OCI-LY7 (cell line): ENCODE data around the gene STIM1. TPM values are rescaled to one million over a fixed set of nuclear protein-coding genes. Genes with fewer than 3 reads are reported as not detected.
A peak's percentile ranks its signal among the peaks of the same experiment; 100 is the strongest.

Experiments used
- BruUV-seq: library from RNA; stranded (reverse); fragments of 400-500 nt; replicated peaks from 2 replicates; lab custom pipeline; 2021; lab: Mats Ljungman, UMichigan
- CTCF ChIA-PET: fragments of 300-600 bp; sonication (Branson Sonifier 250); formaldehyde crosslinking; loops from one replicate; lab custom pipeline; 2022; ENCODE audit warnings: antibody characterized with exemption; ENCODE audit not compliant: unreplicated experiment; lab: Charles Lee
- POLR2A ChIA-PET: fragments of 300-600 bp; sonication (Branson Sonifier 250); formaldehyde crosslinking; loops from one replicate; lab custom pipeline; 2022; ENCODE audit warnings: antibody characterized with exemption; lab: Charles Lee
- DNase-seq: peaks from one replicate; pipeline ENCODE4 v3.0.0-alpha.2; 2015; ENCODE audit warnings: low spot score
- H2AFZ ChIP-seq: fragments of 200-600 bp; sonication (generic), shearing (Covaris generic); 2 replicates; pipeline ENCODE4 v1.6.1; 2014; ENCODE audit warnings: mild to moderate bottlenecking, antibody characterized with exemption, low read length, moderate library complexity
- H3K27ac ChIP-seq: fragments of 200-600 bp; sonication (generic); 2 replicates; pipeline ENCODE4 v1.5.1; 2014; ENCODE audit warnings: mixed run types, low read depth, mild to moderate bottlenecking, moderate library complexity, low read length, inconsistent platforms; ENCODE audit not compliant: poor library complexity, severe bottlenecking
- H3K36me3 ChIP-seq: fragments of 200-600 bp; sonication (generic); 2 replicates; pipeline ENCODE4 v1.6.1; 2014; ENCODE audit warnings: mild to moderate bottlenecking, antibody characterized with exemption, low read length, moderate library complexity, mixed read lengths; ENCODE audit not compliant: insufficient read depth
- H3K4me1 ChIP-seq: fragments of 200-600 bp; sonication (generic); 2 replicates; pipeline ENCODE4 v1.5.1; 2014; ENCODE audit warnings: mild to moderate bottlenecking, low read length; ENCODE audit not compliant: insufficient read depth, poor library complexity, severe bottlenecking
- H3K4me2 ChIP-seq: fragments of 200-600 bp; sonication (generic); 2 replicates; pipeline ENCODE4 v1.6.1; 2014; ENCODE audit warnings: mild to moderate bottlenecking, low read length
- H3K4me3 ChIP-seq: fragments of 200-600 bp; sonication (generic); 2 replicates; pipeline ENCODE4 v1.5.1; 2014; ENCODE audit warnings: mild to moderate bottlenecking, low read depth, low read length; ENCODE audit not compliant: poor library complexity, severe bottlenecking
- H3K79me2 ChIP-seq: fragments of 200-600 bp; sonication (generic); 2 replicates; pipeline ENCODE4 v1.6.1; 2016; ENCODE audit warnings: low read depth, mild to moderate bottlenecking, low read length, moderate library complexity, mixed read lengths; ENCODE audit not compliant: insufficient read depth
- H3K9me2 ChIP-seq: fragments of 200-600 bp; sonication (generic); 2 replicates; pipeline ENCODE4 v1.6.1; 2016; ENCODE audit warnings: mild to moderate bottlenecking, low read length, mixed read lengths; ENCODE audit not compliant: insufficient read depth
- H3K9me3 ChIP-seq: fragments of 200-600 bp; sonication (generic); 2 replicates; pipeline ENCODE4 v1.6.1; 2014; ENCODE audit warnings: mild to moderate bottlenecking, mixed run types, low read length, mixed read lengths
- H4K20me1 ChIP-seq: fragments of 200-600 bp; sonication (generic); 2 replicates; pipeline ENCODE4 v1.6.1; 2014; ENCODE audit warnings: mild to moderate bottlenecking, antibody characterized with exemption, low read length, moderate library complexity, mixed read lengths; ENCODE audit not compliant: insufficient read depth
- CTCF ChIP-seq: fragments of 200-600 bp; sonication (generic); conservative IDR thresholded peaks from 2 replicates; pipeline ENCODE4 v1.5.1; 2014; ENCODE audit warnings: mild to moderate bottlenecking, antibody characterized with exemption, low read length, moderate library complexity, mixed read lengths
- EZH2phosphoT487 ChIP-seq: fragments of 200-600 bp; sonication (generic); IDR thresholded peaks from 2 replicates; pipeline ENCODE4 v1.6.1; 2018; ENCODE audit warnings: low read depth, borderline replicate concordance, mild to moderate bottlenecking, mixed run types, antibody characterized with exemption, low read length, moderate library complexity, mixed read lengths
- intact Hi-C: fragments of 100-400 bp; cut with micrococcal nuclease; formaldehyde crosslinking; loops from one replicate; pipeline ENCODE4 v1.10.0; 2022; ENCODE audit not compliant: unreplicated experiment
- total RNA-seq, 2 experiments: library from RNA; depleted of rRNA in 1 of 2; stranded (reverse); fragments of >200 nt in 1 of 2; shearing (Covaris generic) in 1 of 2; gene quantifications; 2 replicates each; pipeline ENCODE4 v1.2.3, GENCODE V29; 2014 to 2022

STIM1 gene
- total RNA-seq, 2 experiments from 2014 or later: 21.0 to 49.1 TPM

GRCh38 chr11:3942160-3942955 is 86.9 kb downstream of the STIM1 start:
- CTCF ChIA-PET: interaction anchor here (0.7 kb wide), 1 partner anchor 47 kb away, joined by 3 read pairs; no protein-coding TSS in a partner anchor
- peaks cover 33% of the 10 kb centered on the region for H3K4me1 ChIP-seq
- H3K27ac ChIP-seq: peak overlapping the region; percentile 33
- no peak overlapping the region for H3K4me3 ChIP-seq
- H3K9me3 ChIP-seq: peaks cover 8% of the 10 kb centered on the region; the same call in 1 of the 2 replicates
- peaks cover 6% of the 10 kb centered on the region; the same call in 1 of the 2 replicates for H3K79me2 ChIP-seq
- no peaks in the 10 kb centered on the region for H3K9me2 ChIP-seq
- peak; percentile 42 for DNase-seq
- POLR2A ChIA-PET: interaction anchor here (0.5 to 1.2 kb wide), 3 partner anchors 74 to 212 kb away, joined by 3 to 5 read pairs (median 3); no protein-coding TSS in a partner anchor
- intact Hi-C loops: no loop called here
- H4K20me1 ChIP-seq: no peaks in the 10 kb centered on the region
- BruUV-seq: no TSS peak
- peaks cover 19% of the 10 kb centered on the region for H3K36me3 ChIP-seq
- TF ChIP-seq CTCF: no peak
- no peak for TF ChIP-seq EZH2phosphoT487
- H3K4me2 ChIP-seq: peak overlapping the region; percentile 9; the same call in 1 of the 2 replicates
- no peak overlapping the region for H2AFZ ChIP-seq

GRCh38 chr11:3942956-3943497 is 87.6 kb downstream of the STIM1 start:
- Histone ChIP-seq H3K4me3 (no peak overlapping the region), H3K36me3 (peaks cover 19% of the 10 kb centered on the region), H3K27ac (peak overlapping the region; percentile 33), H3K79me2 (peaks cover 12% of the 10 kb centered on the region; the same call in 1 of the 2 replicates), H3K4me2 (peak overlapping the region; percentile 9; the same call in 1 of the 2 replicates), H4K20me1 (no peaks in the 10 kb centered on the region), H3K9me3 (peaks cover 8% of the 10 kb centered on the region; the same call in 1 of the 2 replicates), H2AFZ (no peak overlapping the region), H3K4me1 (peaks cover 40% of the 10 kb centered on the region), H3K9me2 (no peaks in the 10 kb centered on the region)
- no peak for DNase-seq
- BruUV-seq: no TSS peak
- intact Hi-C loops: no loop called here
- ChIA-PET CTCF (interaction anchor here (0.7 kb wide), 1 partner anchor 48 kb away, joined by 3 read pairs; no protein-coding TSS in a partner anchor), POLR2A (interaction anchor here (1.0 to 1.2 kb wide), 3 partner anchors 25 to 89 kb away, joined by 3 to 5 read pairs (median 3); no protein-coding TSS in a partner anchor)
- TF ChIP-seq CTCF (no peak), EZH2phosphoT487 (no peak)
